AG10803 (cell line): ENCODE data around the gene RNF168.
"Not testable (repeated sequence)": the region's sequence is repeated elsewhere in the genome, so short reads cannot be mapped to it uniquely, and the experiment has no call there.

Experiments used
- DNase-seq: peaks from one replicate; pipeline ENCODE4 v3.0.0; 2010; ENCODE audit warnings: low read depth
- H3K4me3 ChIP-seq: 2 replicates; pipeline ENCODE4 v1.5.1; 2011; ENCODE audit warnings: mild to moderate bottlenecking, low read length, control low read depth
- TF ChIP-seq, protein P1 (sequence below): conservative IDR thresholded peaks from 2 replicates; pipeline ENCODE4 v1.5.1; 2011; ENCODE audit warnings: mild to moderate bottlenecking, low read length, control low read depth, inconsistent platforms

The RNF168 gene

GRCh38 chr3:196463478-196463756 lies 40.2 kb downstream of the RNF168 start:
- no peak for DNase-seq
- H3K4me3 ChIP-seq: no peak overlapping the region
- TF ChIP-seq, protein P1, sequence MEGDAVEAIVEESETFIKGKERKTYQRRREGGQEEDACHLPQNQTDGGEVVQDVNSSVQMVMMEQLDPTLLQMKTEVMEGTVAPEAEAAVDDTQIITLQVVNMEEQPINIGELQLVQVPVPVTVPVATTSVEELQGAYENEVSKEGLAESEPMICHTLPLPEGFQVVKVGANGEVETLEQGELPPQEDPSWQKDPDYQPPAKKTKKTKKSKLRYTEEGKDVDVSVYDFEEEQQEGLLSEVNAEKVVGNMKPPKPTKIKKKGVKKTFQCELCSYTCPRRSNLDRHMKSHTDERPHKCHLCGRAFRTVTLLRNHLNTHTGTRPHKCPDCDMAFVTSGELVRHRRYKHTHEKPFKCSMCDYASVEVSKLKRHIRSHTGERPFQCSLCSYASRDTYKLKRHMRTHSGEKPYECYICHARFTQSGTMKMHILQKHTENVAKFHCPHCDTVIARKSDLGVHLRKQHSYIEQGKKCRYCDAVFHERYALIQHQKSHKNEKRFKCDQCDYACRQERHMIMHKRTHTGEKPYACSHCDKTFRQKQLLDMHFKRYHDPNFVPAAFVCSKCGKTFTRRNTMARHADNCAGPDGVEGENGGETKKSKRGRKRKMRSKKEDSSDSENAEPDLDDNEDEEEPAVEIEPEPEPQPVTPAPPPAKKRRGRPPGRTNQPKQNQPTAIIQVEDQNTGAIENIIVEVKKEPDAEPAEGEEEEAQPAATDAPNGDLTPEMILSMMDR: no peak

DNA sequence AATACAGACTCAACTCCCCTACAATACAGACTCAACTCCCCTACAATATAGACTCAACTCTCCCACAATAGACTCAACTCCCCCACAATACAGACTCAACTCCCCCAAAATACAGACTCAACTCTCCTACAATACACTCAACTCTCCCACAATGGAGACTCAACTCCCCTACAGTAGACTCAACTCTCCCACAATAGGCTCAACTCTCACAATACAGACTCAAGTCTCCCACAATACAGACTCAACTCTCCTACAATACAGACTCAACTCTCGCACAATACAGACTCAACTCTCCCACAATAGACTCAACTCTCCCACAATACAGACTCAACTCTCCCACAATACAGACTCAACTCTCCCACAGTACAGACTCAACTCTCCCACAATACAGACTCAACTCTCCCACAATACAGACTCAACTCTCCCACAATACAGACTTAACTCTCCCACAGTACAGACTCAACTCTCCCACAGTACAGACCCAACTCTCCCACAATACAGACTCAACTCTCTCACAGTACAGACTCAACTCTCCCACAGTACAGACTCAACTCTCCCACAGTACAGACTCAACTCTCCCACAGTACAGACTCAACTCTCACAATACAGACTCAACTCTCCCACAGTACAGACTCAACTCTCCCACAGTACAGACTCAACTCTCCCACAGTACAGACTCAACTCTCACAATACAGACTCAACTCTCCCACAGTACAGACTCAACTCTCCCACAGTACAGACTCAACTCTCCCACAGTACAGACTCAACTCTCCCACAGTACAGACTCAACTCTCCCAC lies 40.7 kb downstream of the RNF168 start:
- not testable (repeated sequence) for H3K4me3 ChIP-seq, DNase-seq

GRCh38 chr3:196458063-196458462 lies 45.5 kb downstream of the RNF168 start:
- DNase-seq: no peak
- no peak overlapping the region for H3K4me3 ChIP-seq
- TF ChIP-seq, protein P1: no peak

DNA sequence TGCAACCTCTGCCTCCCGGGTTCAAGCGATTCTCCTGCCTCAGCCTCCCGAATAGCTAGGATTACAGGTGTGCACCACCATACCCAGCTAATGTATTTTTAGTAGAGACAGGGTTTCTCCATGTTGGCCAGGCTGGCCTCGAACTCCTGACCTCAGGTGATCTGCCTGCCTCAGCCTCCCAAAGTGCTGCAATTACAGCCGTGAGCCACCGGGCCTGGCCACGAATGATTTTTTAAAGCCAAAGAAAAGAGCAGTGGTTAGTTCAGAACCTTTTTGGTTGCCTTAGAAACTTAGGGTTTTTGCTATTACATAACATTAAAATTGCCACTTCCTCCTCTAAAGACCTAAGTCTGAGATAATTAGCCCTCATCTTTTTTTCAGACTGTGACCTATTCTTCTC lies 46.1 kb downstream of the RNF168 start:
- DNase-seq, H3K4me3 ChIP-seq: not testable (repeated sequence)

GRCh38 chr3:196454935-196455334 lies 48.6 kb downstream of the RNF168 start:
- peak; percentile 77 for DNase-seq
- TF ChIP-seq, protein P1: no peak
- no peak overlapping the region for H3K4me3 ChIP-seq

GRCh38 chr3:196445391-196445790 lies 58.2 kb downstream of the RNF168 start:
- not testable (repeated sequence) for H3K4me3 ChIP-seq, DNase-seq

GRCh38 chr3:196444500-196444894 lies 59.1 kb downstream of the RNF168 start:
- TF ChIP-seq, protein P1: no peak
- DNase-seq: no peak
- H3K4me3 ChIP-seq: no peak overlapping the region

- H3K4me3 ChIP-seq: no peak overlapping the region
- TF ChIP-seq, protein P1: no peak
- DNase-seq: peak; percentile 26
These were observed 62.9 kb downstream of the RNF168 start for GRCh38 chr3:196440696-196441095.

- peak; percentile 90 for DNase-seq
- TF ChIP-seq, protein P1: no peak
- no peak overlapping the region for H3K4me3 ChIP-seq
These were observed 63.5 kb downstream of the RNF168 start for GRCh38 chr3:196440041-196440537.
